ENCODE measurements around the gene COL17A1. TPM values are rescaled to one million over a fixed set of nuclear protein-coding genes. Genes with fewer than 3 reads are reported as not detected.

The COL17A1 gene
- total RNA-seq, 1 donor from 2014 or later, result not detected

- no peak for DNase-seq
These were observed 36.0 kb downstream of the COL17A1 start for GRCh38 chr10:104049504-104050250.

GRCh38 chr10:104046651-104047050 lies 39.0 kb downstream of the COL17A1 start:
- no peak for DNase-seq

GRCh38 chr10:104045151-104046089 lies 40.3 kb downstream of the COL17A1 start:
- peak; percentile 16 for DNase-seq

GRCh38 chr10:104043854-104044253 lies 41.8 kb downstream of the COL17A1 start:
- DNase-seq, result no peak

GRCh38 chr10:104043185-104043830 lies 42.4 kb downstream of the COL17A1 start:
- no peak for DNase-seq

GRCh38 chr10:104041891-104042535 lies 43.7 kb downstream of the COL17A1 start:
- DNase-seq, result no peak

GRCh38 chr10:104040862-104041789 lies 44.6 kb downstream of the COL17A1 start:
- DNase-seq, result no peak

GRCh38 chr10:104040382-104040781 lies 45.3 kb downstream of the COL17A1 start:
- DNase-seq, result no peak

- no peak for DNase-seq
These were observed 46.5 kb downstream of the COL17A1 start for GRCh38 chr10:104038958-104039752.

- no peak for DNase-seq
These were observed 47.1 kb downstream of the COL17A1 start for GRCh38 chr10:104038537-104038936.

GRCh38 chr10:104037261-104037951 lies 48.3 kb downstream of the COL17A1 start:
- no peak for DNase-seq

- DNase-seq, result no peak
These were observed 49.0 kb downstream of the COL17A1 start for GRCh38 chr10:104036518-104037260.

GRCh38 chr10:104036069-104036384 lies 49.7 kb downstream of the COL17A1 start:
- DNase-seq, result no peak

GRCh38 chr10:104035194-104036068 lies 50.2 kb downstream of the COL17A1 start:
- DNase-seq, result no peak

- no peak for DNase-seq
These were observed 51.1 kb downstream of the COL17A1 start for GRCh38 chr10:104034401-104035193.

- no peak for DNase-seq
These were observed 51.7 kb downstream of the COL17A1 start for GRCh38 chr10:104033966-104034365.

GRCh38 chr10:104033401-104033930 lies 52.2 kb downstream of the COL17A1 start:
- DNase-seq, result no peak
